Activated T-helper 1 cell treated with Interleukin-2 at 50 U/mL for 16 hours (primary cell): Measurements from ENCODE around the gene DIP2A.
A peak's percentile ranks its signal among the peaks of the same experiment; 100 is the strongest.
"Not testable (repeated sequence)": the region's sequence is repeated elsewhere in the genome, so short reads cannot be mapped to it uniquely, and the experiment has no call there.

Experiments used
- DNase-seq: peaks from one replicate; pipeline ENCODE4 v3.0.0-alpha.2; 2020; ENCODE audit warnings: low read depth

The DIP2A gene

GRCh38 chr21:46556802-46557201, 98.1 kb downstream of the DIP2A start:
- DNase-seq = no peak

GRCh38 chr21:46557469-46557868, 98.8 kb downstream of the DIP2A start:
- no peak for DNase-seq

GRCh38 chr21:46557919-46558392, 99.3 kb downstream of the DIP2A start:
- DNase-seq = no peak

- peak; percentile 37 for DNase-seq
These were observed 100.7 kb downstream of the DIP2A start for GRCh38 chr21:46559291-46559983.

- DNase-seq = no peak
These were observed 102.1 kb downstream of the DIP2A start for GRCh38 chr21:46560568-46561444.

GRCh38 chr21:46561445-46562090, 102.9 kb downstream of the DIP2A start:
- DNase-seq = no peak

GRCh38 chr21:46562472-46562871, 103.8 kb downstream of the DIP2A start:
- no peak for DNase-seq

GRCh38 chr21:46562964-46563607, 104.4 kb downstream of the DIP2A start:
- no peak for DNase-seq

- no peak for DNase-seq
These were observed 105.7 kb downstream of the DIP2A start for GRCh38 chr21:46564391-46564790.

- DNase-seq = no peak
These were observed 108.7 kb downstream of the DIP2A start for GRCh38 chr21:46567348-46567747.

- DNase-seq = no peak
These were observed 109.9 kb downstream of the DIP2A start for GRCh38 chr21:46568562-46568961.

GRCh38 chr21:46569081-46569480, 110.4 kb downstream of the DIP2A start:
- DNase-seq = no peak

- DNase-seq = no peak
These were observed 111.4 kb downstream of the DIP2A start for GRCh38 chr21:46570119-46570518.

GRCh38 chr21:46570631-46571030, 111.9 kb downstream of the DIP2A start:
- DNase-seq = no peak

- no peak for DNase-seq
These were observed 114.2 kb downstream of the DIP2A start for GRCh38 chr21:46572850-46573249.

- DNase-seq = not testable (repeated sequence)
These were observed 119.1 kb downstream of the DIP2A start for GRCh38 chr21:46577786-46578185.

- DNase-seq = not testable (repeated sequence)
These were observed 120.7 kb downstream of the DIP2A start for GRCh38 chr21:46579394-46579793.

GRCh38 chr21:46581780-46582307, 123.2 kb downstream of the DIP2A start:
- DNase-seq = no peak

GRCh38 chr21:46585191-46585953, 126.7 kb downstream of the DIP2A start:
- DNase-seq = no peak

- no peak for DNase-seq
These were observed 135.6 kb downstream of the DIP2A start for GRCh38 chr21:46594276-46594675.

GRCh38 chr21:46596201-46596600, 137.5 kb downstream of the DIP2A start:
- no peak for DNase-seq
